ENCODE measurements around the gene ANKLE2. TPM values are rescaled to one million over a fixed set of nuclear protein-coding genes. Genes with fewer than 3 reads are reported as not detected.

ANKLE2 gene
- total and polyA plus RNA-seq, 2 of the 8 experiments (the other 6 are each of a cell fraction or from before 2014, with no cell fraction given): 41.0 to 64.9 TPM

DNA sequence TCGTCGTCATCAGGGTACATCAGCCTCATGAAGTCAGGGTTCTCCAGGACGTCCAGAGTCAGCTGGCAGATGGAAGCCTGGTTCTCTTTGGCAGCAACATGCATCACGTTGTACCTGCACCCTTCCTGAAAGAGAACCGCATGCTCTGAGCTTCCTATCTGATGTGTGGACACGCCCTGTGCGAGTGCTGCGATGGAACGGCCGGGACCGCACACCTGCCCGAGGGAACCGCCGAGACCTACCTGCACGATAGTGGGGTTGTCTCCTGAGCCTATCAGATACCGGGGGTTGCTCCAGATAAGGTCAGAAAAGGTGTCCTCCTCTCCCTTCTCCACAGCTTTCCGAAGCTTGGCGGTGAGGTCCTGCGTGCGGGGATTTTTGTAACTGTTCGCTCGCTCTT lies 13.7 kb downstream of the ANKLE2 start:
- ChIA-PET CTCF (ENCODE audit: partially characterized antibody) (interaction anchor here (1.2 kb wide), 1 partner anchor 16 kb away, joined by 3 read pairs; no protein-coding TSS in a partner anchor), POLR2A (ENCODE audit: partially characterized antibody) (interaction anchor here (0.5 to 0.9 kb wide), 2 partner anchors 11 to 12 kb away, joined by 4 read pairs; no protein-coding TSS in a partner anchor)
- Histone ChIP-seq H3K4ac (replicated peaks; ENCODE audit: insufficient read length, low read depth, low read length) (no peak overlapping the region), H2BK20ac (ENCODE audit: low read length) (no peak overlapping the region), H3K23me2 (ENCODE audit: low read depth, low read length) (no peaks in the 10 kb centered on the region), H4K91ac (replicated peaks; ENCODE audit: insufficient read length, low read length) (no peak overlapping the region), H3K18ac (ENCODE audit: extremely low read depth, low read length) (no peak overlapping the region), H3K79me1 (ENCODE audit: low read depth, low read length) (peaks cover 5% of the 10 kb centered on the region), H3K4me3 (ENCODE audit: extremely low read depth in 1 of 4, insufficient read depth in 2 of 4, low read depth in 3 of 4, low read length in 4 of 4) (no peak overlapping the region), H2BK12ac (ENCODE audit: low read depth, low read length) (no peak overlapping the region), H2BK5ac (ENCODE audit: low read depth, low read length) (no peak overlapping the region), H3K79me2 (ENCODE audit: control insufficient read depth in 1 of 2, insufficient read depth in 2 of 2, low read length in 2 of 2) (peaks cover 3 to 21% of the 10 kb centered on the region in 2 experiments; a peak in 3 of 4 replicates), H3K56ac (replicated peaks; ENCODE audit: insufficient read length, low read depth, low read length) (no peak overlapping the region), H3K23ac (ENCODE audit: insufficient read length) (no peak overlapping the region), H3K27me3 (replicated peaks in 1 of 4; ENCODE audit: control insufficient read depth in 3 of 4, extremely low read depth in 1 of 4, insufficient read depth in 3 of 4, low read length in 3 of 4) (no peaks in the 10 kb centered on the region), H4K8ac (ENCODE audit: extremely low read depth, insufficient read depth, low read length) (no peak overlapping the region), H3K14ac (ENCODE audit: insufficient read length) (no peak overlapping the region), H3K4me2 (ENCODE audit: insufficient read depth in 1 of 2, low read depth in 2 of 2, low read length in 2 of 2) (no peak overlapping the region), H4K5ac (ENCODE audit: insufficient read length, low read depth, low read length) (no peak overlapping the region), H4K20me1 (replicated peaks in 1 of 2; ENCODE audit: control insufficient read depth in 1 of 2, insufficient read depth in 2 of 2, low read length in 2 of 2) (peaks cover 4 to 17% of the 10 kb centered on the region in 2 experiments), H3K36me3 (ENCODE audit: control insufficient read depth in 2 of 4, insufficient read depth in 4 of 4, low read length in 3 of 4) (peaks cover 39 to 79% (median 66%) of the 10 kb centered on the region in 4 experiments), H2BK15ac (ENCODE audit: low read length) (no peak overlapping the region), H2AFZ (ENCODE audit: low read length) (no peak overlapping the region), H2AK5ac (ENCODE audit: low read depth, low read length) (no peak overlapping the region), H3K9me3 (ENCODE audit: insufficient read depth in 2 of 2, low read depth in 1 of 2, low read length in 1 of 2) (no peaks in the 10 kb centered on the region), H3K9ac (replicated peaks in 1 of 4; ENCODE audit: extremely low read depth in 1 of 4, low read depth in 3 of 4, low read length in 3 of 4) (no peak overlapping the region), H2BK120ac (replicated peaks; ENCODE audit: low read depth, low read length) (no peak overlapping the region), H3K4me1 (replicated peaks in 1 of 4; ENCODE audit: control insufficient read depth in 3 of 4, insufficient read depth in 4 of 4, low read length in 3 of 4) (no peaks in the 10 kb centered on the region), H3K27ac (ENCODE audit: low read depth, low read length) (no peak overlapping the region)
- DNase-seq (ENCODE audit: low read depth in 1 of 2, low spot score in 2 of 2): no peak
- 93% methylated on average over 22 of the region's 22 CpGs; no CpG with 5 or more reads in 1 of the 2 experiments for WGBS, 2 experiments (ENCODE audit: extremely low coverage in 1 of 2, insufficient coverage in 1 of 2, insufficient read length in 1 of 2, insufficient replicate concordance in 2 of 2, low coverage in 1 of 2, low lambda C conversion rate in 2 of 2, missing lambda C conversion rate in 1 of 2)
- FAIRE-seq: no peak
- TF ChIP-seq JUN (IDR thresholded peaks at IDR 0.05; ENCODE audit: low read depth, low read length): no peak
- no peak for TF ChIP-seq RAD21 (IDR thresholded peaks at IDR 0.05 in 1 of 2, conservative IDR thresholded peaks at IDR 0.05 in 1 of 2; ENCODE audit: low read depth in 2 of 2, low read length in 2 of 2)

All from H1 (cell line).